GM19452 (cell line): Measurements from ENCODE around the gene LRRK1.
"Not testable (repeated sequence)": the region's sequence is repeated elsewhere in the genome, so short reads cannot be mapped to it uniquely, and the experiment has no call there.

Source experiments
- ATAC-seq: cut with Tn5 transposase; IDR thresholded peaks from one replicate; pipeline ENCODE4 v1.9.1; 2021; ENCODE audit not compliant: unreplicated experiment

LRRK1 gene

DNA sequence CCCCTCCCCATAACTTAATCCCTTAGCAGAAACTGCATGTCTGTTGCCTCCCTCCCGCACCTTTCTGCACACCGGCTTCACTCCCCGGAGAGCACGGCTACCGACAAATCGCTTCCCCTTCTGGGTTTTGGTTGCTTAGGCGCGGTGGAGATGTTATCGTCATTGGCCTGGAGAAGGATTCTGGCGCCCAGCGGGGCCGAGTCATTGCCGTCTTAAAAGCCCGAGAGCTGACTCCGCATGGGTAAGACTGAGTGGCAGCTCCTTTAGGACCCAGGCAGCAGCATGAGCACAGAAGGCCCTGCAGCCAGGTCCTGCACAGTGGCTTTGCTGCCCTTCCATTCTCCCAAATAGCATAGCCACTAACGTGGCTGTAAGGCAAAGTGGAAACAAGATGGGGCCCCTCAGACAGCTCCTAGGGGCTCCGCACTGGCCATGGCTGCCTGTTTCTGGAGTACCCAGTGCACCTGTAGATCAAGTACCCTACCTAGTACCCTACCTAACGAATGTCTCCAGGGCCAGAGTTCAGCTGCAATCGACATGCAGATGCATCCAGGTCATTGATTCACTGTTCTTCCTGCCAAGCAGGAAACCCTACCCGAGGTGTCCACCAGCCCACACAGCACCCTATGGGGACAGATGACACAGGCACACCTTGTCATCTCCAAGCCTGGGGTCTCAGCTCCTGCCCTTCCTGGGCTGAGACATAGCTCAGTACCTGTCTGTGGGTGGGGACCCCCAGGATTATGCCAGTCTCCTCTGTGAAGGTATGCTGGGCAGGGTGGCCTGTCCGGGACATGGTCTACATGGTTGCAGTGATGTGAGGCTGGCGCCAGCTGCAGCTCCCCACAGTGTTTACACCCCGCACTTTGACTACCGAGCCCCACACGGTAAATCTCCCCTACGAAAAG, 147.6 kb downstream of the LRRK1 start:
- no peak for ATAC-seq

DNA sequence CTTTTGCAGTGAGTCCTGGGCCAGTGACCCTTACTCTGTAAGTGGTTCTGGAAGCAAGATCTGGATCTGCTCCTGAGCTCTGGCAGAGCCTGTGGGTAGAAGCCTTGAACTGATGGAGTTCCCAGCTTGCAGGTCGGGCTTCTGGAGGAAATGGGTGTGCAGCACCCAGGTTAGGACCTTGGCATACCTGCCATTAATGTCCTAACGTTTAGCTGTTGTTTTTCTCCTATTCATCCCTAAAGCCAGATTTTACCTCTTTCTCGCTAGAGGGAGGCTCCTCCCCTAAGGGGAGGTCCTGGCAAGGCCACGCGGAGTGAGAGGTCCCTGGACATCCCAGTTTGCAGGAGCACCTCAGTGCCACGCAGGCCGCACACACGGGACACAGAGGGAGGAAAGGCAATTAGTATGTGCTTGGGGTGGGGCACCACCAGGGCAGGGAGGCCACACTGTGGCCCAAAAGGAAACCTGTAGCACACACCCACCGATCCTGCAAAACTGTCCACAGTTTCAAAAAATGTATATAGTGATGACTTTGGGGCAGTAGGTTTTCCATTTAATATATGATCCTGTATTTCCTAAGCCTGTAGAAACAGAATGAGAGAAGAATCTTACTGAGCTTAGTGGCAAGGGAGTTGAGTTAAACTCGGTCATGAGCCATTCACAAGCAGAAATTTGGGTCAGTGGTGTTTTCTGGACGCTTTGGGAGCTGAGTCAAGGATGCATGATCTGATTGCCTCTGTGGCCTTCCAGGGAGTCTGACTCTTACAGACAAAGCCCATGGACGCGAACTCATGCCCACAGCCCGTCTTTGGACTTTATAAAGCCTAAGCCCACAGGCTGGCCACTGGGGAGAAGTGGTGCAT, 148.7 kb downstream of the LRRK1 start:
- ATAC-seq = no peak

GRCh38 chr15:101068523-101068960, 149.4 kb downstream of the LRRK1 start:
- ATAC-seq = no peak

DNA sequence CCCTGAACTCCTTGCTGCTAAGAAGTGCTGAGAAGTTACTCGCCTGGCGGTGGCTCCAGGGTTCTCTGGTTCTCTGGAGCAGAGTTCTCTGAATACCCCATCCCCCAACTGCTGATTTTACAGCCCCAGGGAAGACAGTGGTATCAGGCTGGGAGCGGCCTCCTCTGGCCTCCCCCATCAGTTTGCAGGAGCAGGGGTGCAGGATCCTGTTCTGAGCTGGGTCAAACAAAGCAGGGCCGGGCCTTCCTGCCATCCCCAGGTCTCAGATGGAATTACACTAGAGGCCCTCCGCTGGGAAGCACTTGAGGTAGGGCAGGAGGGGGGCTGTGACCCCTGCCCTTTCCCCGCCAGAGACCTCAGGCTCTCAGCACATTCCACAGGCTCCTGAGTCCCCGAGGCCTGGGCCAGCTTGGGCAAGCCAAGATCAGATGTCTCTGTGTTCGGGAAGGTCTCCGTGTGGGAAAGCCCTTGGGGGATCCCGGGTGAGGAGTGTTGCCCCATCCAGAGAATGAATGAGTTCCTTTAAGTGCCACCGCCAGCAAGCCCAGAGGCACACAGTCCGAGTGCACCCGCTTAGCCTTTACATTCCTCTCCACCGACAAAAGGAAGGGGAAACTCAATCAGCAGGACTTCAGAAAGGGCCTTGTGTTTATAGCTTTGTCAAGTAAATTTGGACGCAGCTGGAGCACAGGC, 149.9 kb downstream of the LRRK1 start:
- no peak for ATAC-seq

GRCh38 chr15:101069654-101069973, 150.5 kb downstream of the LRRK1 start:
- no peak for ATAC-seq

GRCh38 chr15:101070024-101070423, 150.9 kb downstream of the LRRK1 start:
- no peak for ATAC-seq

- ATAC-seq = no peak
Observed at GRCh38 chr15:101070502-101071273, 151.5 kb downstream of the LRRK1 start.

GRCh38 chr15:101071651-101072050, 152.5 kb downstream of the LRRK1 start:
- no peak for ATAC-seq

DNA sequence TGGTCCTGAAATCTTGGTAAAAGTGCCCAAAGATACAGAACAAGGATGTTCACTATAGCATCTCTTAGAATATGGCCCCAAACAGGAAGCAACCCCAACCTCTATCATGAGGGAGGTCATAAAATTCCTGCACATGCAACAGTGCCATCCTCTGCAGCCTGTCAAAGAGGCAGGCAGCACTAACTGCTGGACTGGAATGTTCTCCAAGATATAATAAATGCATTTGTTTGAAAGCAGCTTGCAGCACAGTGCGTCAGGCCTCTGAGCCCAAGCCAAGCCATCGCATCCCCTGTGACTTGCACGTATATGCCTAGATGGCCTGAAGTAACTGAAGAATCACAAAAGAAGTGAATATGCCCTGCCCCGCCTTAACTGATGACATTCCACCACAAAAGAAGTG, 153.1 kb downstream of the LRRK1 start:
- not testable (repeated sequence) for ATAC-seq

- not testable (repeated sequence) for ATAC-seq
Observed at GRCh38 chr15:101077806-101078668, 158.9 kb downstream of the LRRK1 start.

GRCh38 chr15:101078669-101079323, 159.6 kb downstream of the LRRK1 start:
- no peak for ATAC-seq

GRCh38 chr15:101081900-101082299, 162.7 kb downstream of the LRRK1 start:
- no peak for ATAC-seq

GRCh38 chr15:101083336-101084045, 164.3 kb downstream of the LRRK1 start:
- ATAC-seq = no peak

DNA sequence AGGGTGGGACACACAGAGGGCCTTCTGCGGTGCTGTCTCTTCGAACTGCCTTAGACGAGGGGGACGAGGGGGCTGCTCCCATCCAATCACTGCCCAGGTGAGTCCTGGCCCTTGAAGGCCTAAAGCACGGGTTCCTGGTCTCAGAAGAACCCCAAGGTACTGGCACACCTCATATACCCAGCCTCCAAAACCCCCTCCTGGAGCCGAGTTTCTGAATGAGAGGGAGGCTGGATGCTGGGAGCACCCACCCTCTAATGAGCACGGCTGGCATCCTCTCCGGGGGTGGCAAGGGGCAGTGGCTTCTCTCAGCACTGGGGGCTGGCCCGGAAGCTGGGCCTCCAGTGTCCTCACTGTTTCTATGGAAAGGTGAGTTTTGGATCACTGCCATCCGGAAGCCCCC, 165.6 kb downstream of the LRRK1 start:
- no peak for ATAC-seq

DNA sequence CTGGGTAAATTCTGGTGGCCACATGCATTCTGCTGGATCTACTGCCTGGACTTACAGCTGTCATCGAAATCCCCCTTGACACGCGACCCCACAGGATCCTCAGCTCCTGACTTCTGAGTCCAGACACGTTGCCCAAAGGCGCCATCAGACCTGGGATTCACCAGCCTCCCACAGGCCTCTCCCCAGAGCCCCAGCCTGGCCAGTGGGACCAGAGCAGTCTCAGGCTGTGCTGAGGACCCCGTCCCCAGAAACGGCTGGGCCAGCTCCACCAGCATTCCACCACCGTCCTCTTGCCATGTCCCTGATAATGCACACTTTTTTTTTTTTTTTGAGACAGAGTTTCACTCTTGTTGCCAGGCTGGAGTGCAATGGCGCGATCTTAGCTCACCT, 166.1 kb downstream of the LRRK1 start:
- ATAC-seq = no peak

GRCh38 chr15:101086394-101087171, 167.4 kb downstream of the LRRK1 start:
- no peak for ATAC-seq

DNA sequence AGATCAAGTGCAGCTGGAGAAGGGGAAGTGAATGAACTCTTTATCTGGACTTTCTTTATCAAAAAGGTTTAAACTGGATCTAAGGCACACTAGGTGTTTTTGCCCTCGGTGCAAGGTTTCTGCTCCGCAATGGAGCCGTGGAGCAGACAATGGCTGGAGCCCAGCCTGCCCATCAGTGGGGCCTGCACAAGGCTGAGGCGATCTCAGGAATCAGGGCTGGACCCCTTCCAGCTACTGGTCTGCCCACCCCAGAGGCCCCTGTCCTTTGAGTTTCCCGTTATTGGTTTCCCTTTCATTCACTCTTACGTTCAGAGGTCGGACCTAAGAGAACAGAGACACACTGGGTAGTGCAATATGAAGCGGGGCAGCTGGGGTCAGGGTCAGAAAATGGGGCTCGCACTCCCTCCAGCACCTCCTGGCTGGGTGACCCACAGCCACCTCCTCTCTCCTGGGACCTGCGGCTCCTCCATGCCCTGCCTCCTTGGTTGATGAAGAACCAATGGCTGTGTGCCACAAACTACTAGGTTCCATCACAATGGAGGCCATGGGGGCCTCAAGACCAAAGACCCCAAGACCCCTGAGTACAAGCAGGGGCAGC, 168.1 kb downstream of the LRRK1 start:
- ATAC-seq = no peak
